Measurements from ENCODE around the gene TBC1D24. TPM values are rescaled to one million over a fixed set of nuclear protein-coding genes. Genes with fewer than 3 reads are reported as not detected.
"Not testable (repeated sequence)": the region's sequence is repeated elsewhere in the genome, so short reads cannot be mapped to it uniquely, and the experiment has no call there.

Gene TBC1D24
- total and polyA plus RNA-seq, 4 donors = 0.38 to 15.6 (median 5.0) TPM

GRCh38 chr16:2429771-2430663 lies 44.9 kb upstream of the TBC1D24 start:
- Histone ChIP-seq H3K27me3 (ENCODE audit: control insufficient read depth in 1 of 2, insufficient read depth in 2 of 2, low read length in 1 of 2) (no peaks in the 10 kb centered on the region), H3K9me3 (ENCODE audit: control insufficient read depth, low read length) (no peaks in the 10 kb centered on the region), H3K36me3 (ENCODE audit: control insufficient read depth in 1 of 2, insufficient read depth in 2 of 2, low read length in 1 of 2) (no peaks in the 10 kb centered on the region), H3K27ac (ENCODE audit: low read depth in 1 of 2, low read length in 2 of 2) (no peak overlapping the region), H3K4me1 (ENCODE audit: control insufficient read depth in 1 of 2, insufficient read depth in 2 of 2, low read length in 2 of 2) (no peaks in the 10 kb centered on the region), H3K4me3 (ENCODE audit: low read length in 2 of 2) (peak overlapping the region; percentile 49 to 61)
- 4 to 6% methylated on average over 46 of the region's 46 CpGs for WGBS, 2 donors
- DNase-seq (no peak), ATAC-seq (ENCODE audit: low FRiP score) (no peak)
- intact Hi-C loops (cut with DNase I) = loop anchor here (2.0 to 5.0 kb wide), 3 partner anchors 72 to 89 kb away; partner anchors contain the start of gene ABCA3 (in 2 of the 2)

- DNase-seq (no peak), ATAC-seq (ENCODE audit: low FRiP score) (no peak)
- Histone ChIP-seq H3K36me3 (ENCODE audit: control insufficient read depth in 1 of 2, insufficient read depth in 2 of 2, low read length in 1 of 2) (no peaks in the 10 kb centered on the region), H3K4me3 (ENCODE audit: low read length in 2 of 2) (no peak overlapping the region), H3K27ac (ENCODE audit: low read depth in 1 of 2, low read length in 2 of 2) (no peak overlapping the region), H3K27me3 (ENCODE audit: control insufficient read depth in 1 of 2, insufficient read depth in 2 of 2, low read length in 1 of 2) (no peaks in the 10 kb centered on the region), H3K9me3 (ENCODE audit: control insufficient read depth, low read length) (no peaks in the 10 kb centered on the region), H3K4me1 (ENCODE audit: control insufficient read depth in 1 of 2, insufficient read depth in 2 of 2, low read length in 2 of 2) (no peaks in the 10 kb centered on the region)
- intact Hi-C loops (cut with DNase I) = loop anchor here in 1 of 2 donors (5.0 kb wide), 1 partner anchor 90 kb away; the partner anchor contains the start of gene ABCA3
- 95 to 97% methylated on average over 6 of the region's 6 CpGs for WGBS, 2 donors
Measured at GRCh38 chr16:2432286-2432685, 42.6 kb upstream of the TBC1D24 start.

GRCh38 chr16:2432801-2433505 lies 42.0 kb upstream of the TBC1D24 start:
- H3K4me1 ChIP-seq (ENCODE audit: control insufficient read depth in 1 of 2, insufficient read depth in 2 of 2, low read length in 2 of 2) = no peaks in the 10 kb centered on the region
- 95 to 96% methylated on average over 15 of the region's 15 CpGs for WGBS, 2 donors
- no peaks in the 10 kb centered on the region for H3K27me3 ChIP-seq (ENCODE audit: control insufficient read depth in 1 of 2, insufficient read depth in 2 of 2, low read length in 1 of 2)
- intact Hi-C loops (cut with DNase I) = loop anchor here in 1 of 2 donors (5.0 kb wide), 1 partner anchor 91 kb away; the partner anchor contains the start of gene ABCA3
- H3K27ac ChIP-seq (ENCODE audit: low read depth in 1 of 2, low read length in 2 of 2) = no peak overlapping the region
- ATAC-seq (ENCODE audit: low FRiP score) = no peak
- H3K4me3 ChIP-seq (ENCODE audit: low read length in 2 of 2) = no peak overlapping the region
- H3K9me3 ChIP-seq (ENCODE audit: control insufficient read depth, low read length) = no peaks in the 10 kb centered on the region
- H3K36me3 ChIP-seq (ENCODE audit: control insufficient read depth in 1 of 2, insufficient read depth in 2 of 2, low read length in 1 of 2) = no peaks in the 10 kb centered on the region
- DNase-seq = no peak

- H3K27ac ChIP-seq (ENCODE audit: low read depth in 1 of 2, low read length in 2 of 2); H3K9me3 ChIP-seq (ENCODE audit: control insufficient read depth, low read length); intact Hi-C loops (cut with DNase I); H3K36me3 ChIP-seq (ENCODE audit: control insufficient read depth in 1 of 2, insufficient read depth in 2 of 2, low read length in 1 of 2); H3K27me3 ChIP-seq (ENCODE audit: control insufficient read depth in 1 of 2, insufficient read depth in 2 of 2, low read length in 1 of 2); H3K4me3 ChIP-seq (ENCODE audit: low read length in 2 of 2); ATAC-seq (ENCODE audit: low FRiP score); H3K4me1 ChIP-seq (ENCODE audit: control insufficient read depth in 1 of 2, insufficient read depth in 2 of 2, low read length in 2 of 2): not testable (repeated sequence)
- DNase-seq = peak in 1 of 2 donors; percentile 24
- WGBS, 2 donors = 93 to 95% methylated on average over 3 to 4 of the region's 4 CpGs
Measured at GRCh38 chr16:2435236-2435635, 39.7 kb upstream of the TBC1D24 start.

- Histone ChIP-seq H3K4me1 (ENCODE audit: control insufficient read depth in 1 of 2, insufficient read depth in 2 of 2, low read length in 2 of 2) (no peaks in the 10 kb centered on the region), H3K36me3 (ENCODE audit: control insufficient read depth in 1 of 2, insufficient read depth in 2 of 2, low read length in 1 of 2) (no peaks in the 10 kb centered on the region), H3K4me3 (ENCODE audit: low read length in 2 of 2) (no peak overlapping the region), H3K27me3 (ENCODE audit: control insufficient read depth in 1 of 2, insufficient read depth in 2 of 2, low read length in 1 of 2) (no peaks in the 10 kb centered on the region), H3K27ac (ENCODE audit: low read depth in 1 of 2, low read length in 2 of 2) (no peak overlapping the region), H3K9me3 (ENCODE audit: control insufficient read depth, low read length) (no peaks in the 10 kb centered on the region)
- intact Hi-C loops (cut with DNase I) = no loop called here
- WGBS, 2 donors = 91 to 95% methylated on average over 9 of the region's 9 CpGs
- DNase-seq (peak in 1 of 2 donors; percentile 48), ATAC-seq (ENCODE audit: low FRiP score) (no peak)
Measured at GRCh38 chr16:2436110-2436509, 38.8 kb upstream of the TBC1D24 start.

- intact Hi-C loops (cut with DNase I) = no loop called here
- WGBS, 2 donors = 96% methylated on average over 24 of the region's 24 CpGs
- H3K27ac ChIP-seq (ENCODE audit: low read depth in 1 of 2, low read length in 2 of 2) = no peak overlapping the region
- no peaks in the 10 kb centered on the region for H3K9me3 ChIP-seq (ENCODE audit: control insufficient read depth, low read length)
- no peak overlapping the region for H3K4me3 ChIP-seq (ENCODE audit: low read length in 2 of 2)
- no peaks in the 10 kb centered on the region for H3K36me3 ChIP-seq (ENCODE audit: control insufficient read depth in 1 of 2, insufficient read depth in 2 of 2, low read length in 1 of 2)
- H3K4me1 ChIP-seq (ENCODE audit: control insufficient read depth in 1 of 2, insufficient read depth in 2 of 2, low read length in 2 of 2) = no peaks in the 10 kb centered on the region
- no peak for ATAC-seq (ENCODE audit: low FRiP score)
- H3K27me3 ChIP-seq (ENCODE audit: control insufficient read depth in 1 of 2, insufficient read depth in 2 of 2, low read length in 1 of 2) = no peaks in the 10 kb centered on the region
- peak in 1 of 2 donors; percentile 65 for DNase-seq
Measured at GRCh38 chr16:2437032-2437790, 37.7 kb upstream of the TBC1D24 start.

- 92 to 94% methylated on average over 14 of the region's 14 CpGs for WGBS, 2 donors
- intact Hi-C loops (cut with DNase I) = no loop called here
- no peaks in the 10 kb centered on the region for H3K36me3 ChIP-seq (ENCODE audit: control insufficient read depth in 1 of 2, insufficient read depth in 2 of 2, low read length in 1 of 2)
Measured at GRCh38 chr16:2438121-2438520, 36.8 kb upstream of the TBC1D24 start.

GRCh38 chr16:2439598-2439997 lies 35.3 kb upstream of the TBC1D24 start:
- H3K4me3 ChIP-seq (ENCODE audit: low read length in 2 of 2) = no peak overlapping the region
- H3K36me3 ChIP-seq (ENCODE audit: control insufficient read depth in 1 of 2, insufficient read depth in 2 of 2, low read length in 1 of 2) = no peaks in the 10 kb centered on the region
- H3K4me1 ChIP-seq (ENCODE audit: control insufficient read depth in 1 of 2, insufficient read depth in 2 of 2, low read length in 2 of 2) = no peaks in the 10 kb centered on the region
- ATAC-seq (ENCODE audit: low FRiP score) (no peak), DNase-seq (no peak)
- 97 to 98% methylated on average over 11 of the region's 11 CpGs for WGBS, 2 donors
- H3K27ac ChIP-seq (ENCODE audit: low read depth in 1 of 2, low read length in 2 of 2) = no peak overlapping the region
- H3K27me3 ChIP-seq (ENCODE audit: control insufficient read depth in 1 of 2, insufficient read depth in 2 of 2, low read length in 1 of 2) = no peaks in the 10 kb centered on the region
- intact Hi-C loops (cut with DNase I) = no loop called here
- H3K9me3 ChIP-seq (ENCODE audit: control insufficient read depth, low read length) = no peaks in the 10 kb centered on the region

More at GRCh38 chr16:2438121-2438520, 36.8 kb upstream of the TBC1D24 start:
- DNase-seq (no peak), ATAC-seq (ENCODE audit: low FRiP score) (no peak)
- Histone ChIP-seq H3K27ac (ENCODE audit: low read depth in 1 of 2, low read length in 2 of 2) (no peak overlapping the region), H3K9me3 (ENCODE audit: control insufficient read depth, low read length) (no peaks in the 10 kb centered on the region), H3K27me3 (ENCODE audit: control insufficient read depth in 1 of 2, insufficient read depth in 2 of 2, low read length in 1 of 2) (no peaks in the 10 kb centered on the region), H3K4me1 (ENCODE audit: control insufficient read depth in 1 of 2, insufficient read depth in 2 of 2, low read length in 2 of 2) (no peaks in the 10 kb centered on the region), H3K4me3 (ENCODE audit: low read length in 2 of 2) (no peak overlapping the region)
